ENCODE results near the gene KCNIP4.

KCNIP4 gene

GRCh38 chr4:21181716-21182115 lies 766.9 kb downstream of the KCNIP4 start:
- Histone ChIP-seq H3K79me2 (ENCODE audit: insufficient read depth, low read depth) (no peaks in the 10 kb centered on the region), H2AFZ (ENCODE audit: low read depth) (no peak overlapping the region), H3K27ac (no peak overlapping the region), H3K4me2 (no peak overlapping the region), H3K4me3 (IDR thresholded peaks at IDR 0.05; ENCODE audit: insufficient read depth, low read depth, low read length) (no peak overlapping the region), H3K27me3 (ENCODE audit: insufficient read depth, low read depth) (no peaks in the 10 kb centered on the region), H3K4me1 (ENCODE audit: low read depth, poor library complexity, severe bottlenecking) (no peaks in the 10 kb centered on the region), H3K36me3 (ENCODE audit: insufficient read depth) (no peaks in the 10 kb centered on the region), H3K9ac (no peak overlapping the region), H4K20me1 (ENCODE audit: insufficient read depth) (no peaks in the 10 kb centered on the region)
- no peak for TF ChIP-seq CTCF (conservative IDR thresholded peaks at IDR 0.05; ENCODE audit: low read depth, low read length)

- H3K36me3 ChIP-seq (ENCODE audit: insufficient read depth), result no peaks in the 10 kb centered on the region
- H3K27ac ChIP-seq, result no peak overlapping the region
These were observed 770.7 kb downstream of the KCNIP4 start for GRCh38 chr4:21177871-21178270.

GRCh38 chr4:21177092-21177491 lies 771.5 kb downstream of the KCNIP4 start:
- Histone ChIP-seq H2AFZ (ENCODE audit: low read depth) (no peak overlapping the region), H3K79me2 (ENCODE audit: insufficient read depth, low read depth) (no peaks in the 10 kb centered on the region), H4K20me1 (ENCODE audit: insufficient read depth) (no peaks in the 10 kb centered on the region), H3K27ac (no peak overlapping the region), H3K4me1 (ENCODE audit: low read depth, poor library complexity, severe bottlenecking) (no peaks in the 10 kb centered on the region), H3K27me3 (ENCODE audit: insufficient read depth, low read depth) (no peaks in the 10 kb centered on the region), H3K4me3 (IDR thresholded peaks at IDR 0.05; ENCODE audit: insufficient read depth, low read depth, low read length) (no peak overlapping the region), H3K9ac (no peak overlapping the region), H3K36me3 (ENCODE audit: insufficient read depth) (no peaks in the 10 kb centered on the region), H3K4me2 (no peak overlapping the region)
- no peak for TF ChIP-seq CTCF (conservative IDR thresholded peaks at IDR 0.05; ENCODE audit: low read depth, low read length)

More at GRCh38 chr4:21177871-21178270, 770.7 kb downstream of the KCNIP4 start:
- no peaks in the 10 kb centered on the region for H3K4me1 ChIP-seq (ENCODE audit: low read depth, poor library complexity, severe bottlenecking)
- no peaks in the 10 kb centered on the region for H3K27me3 ChIP-seq (ENCODE audit: insufficient read depth, low read depth)
- H2AFZ ChIP-seq (ENCODE audit: low read depth), result no peak overlapping the region
- TF ChIP-seq CTCF (conservative IDR thresholded peaks at IDR 0.05; ENCODE audit: low read depth, low read length), result no peak
- no peak overlapping the region for H3K9ac ChIP-seq
- H4K20me1 ChIP-seq (ENCODE audit: insufficient read depth), result no peaks in the 10 kb centered on the region
- no peaks in the 10 kb centered on the region for H3K79me2 ChIP-seq (ENCODE audit: insufficient read depth, low read depth)
- no peak overlapping the region for H3K4me2 ChIP-seq
- H3K4me3 ChIP-seq (IDR thresholded peaks at IDR 0.05; ENCODE audit: insufficient read depth, low read depth, low read length), result no peak overlapping the region

GRCh38 chr4:21167711-21168110 lies 780.9 kb downstream of the KCNIP4 start:
- Histone ChIP-seq H3K27ac (no peak overlapping the region), H3K9ac (no peak overlapping the region), H4K20me1 (ENCODE audit: insufficient read depth) (no peaks in the 10 kb centered on the region), H3K4me2 (no peak overlapping the region), H3K79me2 (ENCODE audit: insufficient read depth, low read depth) (no peaks in the 10 kb centered on the region), H3K36me3 (ENCODE audit: insufficient read depth) (no peaks in the 10 kb centered on the region), H2AFZ (ENCODE audit: low read depth) (no peak overlapping the region), H3K4me3 (IDR thresholded peaks at IDR 0.05; ENCODE audit: insufficient read depth, low read depth, low read length) (no peak overlapping the region), H3K4me1 (ENCODE audit: low read depth, poor library complexity, severe bottlenecking) (no peaks in the 10 kb centered on the region), H3K27me3 (ENCODE audit: insufficient read depth, low read depth) (no peaks in the 10 kb centered on the region)
- TF ChIP-seq CTCF (conservative IDR thresholded peaks at IDR 0.05; ENCODE audit: low read depth, low read length), result no peak

All from KMS-11 (cell line).